HG02970 (cell line): Measurements from ENCODE around the gene SORCS2.

Source experiments
- ATAC-seq: cut with Tn5 transposase; IDR thresholded peaks from one replicate; pipeline ENCODE4 v1.9.1; 2021; ENCODE audit warnings: mild to moderate bottlenecking, moderate library complexity, moderate number of reproducible peaks; ENCODE audit not compliant: unreplicated experiment, low FRiP score

Gene SORCS2

GRCh38 chr4:7192252-7193029 lies at the start of gene SORCS2:
TSS of gene SORCS2 (plus strand) at chr4:7192538.
- peak; percentile 55 for ATAC-seq

DNA sequence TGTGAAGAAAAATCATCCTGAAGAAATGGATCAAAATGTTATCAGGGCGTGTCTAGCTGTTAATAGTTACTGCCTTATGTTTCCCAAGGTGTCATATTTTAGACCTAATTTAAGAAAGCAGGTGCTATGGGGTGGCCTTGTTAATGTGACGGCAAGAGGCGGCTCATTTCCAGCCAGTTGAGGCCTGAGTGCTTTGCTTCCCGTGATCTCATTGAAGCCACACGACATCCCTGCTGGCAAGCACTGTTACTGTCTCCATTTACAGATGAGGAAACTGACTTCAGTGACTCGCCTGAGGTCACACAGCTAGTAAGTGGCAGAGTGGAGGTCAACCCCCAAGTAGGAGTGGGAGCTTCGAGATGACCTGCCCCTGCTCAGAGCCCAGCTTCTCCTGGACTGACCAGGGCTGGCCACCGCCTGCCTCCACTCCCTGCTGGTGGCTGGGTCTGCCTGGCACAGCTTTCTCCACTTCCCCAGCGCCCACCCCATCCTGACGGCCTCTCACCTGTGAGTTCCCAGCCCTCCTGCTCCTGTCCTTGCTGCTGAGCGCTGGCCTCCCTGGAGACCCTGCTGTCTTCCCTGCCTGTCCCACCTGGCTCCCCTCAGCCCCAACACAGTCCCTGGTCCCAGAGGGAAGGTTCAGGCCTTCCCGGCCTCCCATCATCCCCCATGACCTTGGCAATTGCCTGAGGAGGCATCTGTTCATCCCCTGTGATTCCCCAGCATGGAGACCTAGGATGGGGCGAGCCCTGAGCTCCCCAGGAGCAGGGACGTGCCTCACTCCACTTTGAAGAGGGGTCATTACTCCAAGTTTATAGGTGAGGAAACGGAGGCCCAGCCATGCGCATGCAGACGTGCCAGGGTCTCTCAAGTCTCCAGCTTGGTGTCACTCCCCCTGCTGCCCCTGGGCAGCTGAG lies 47.7 kb upstream of the SORCS2 start:
- no peak for ATAC-seq

- no peak for ATAC-seq
These were observed 46.9 kb upstream of the SORCS2 start for GRCh38 chr4:7145291-7145934.

- no peak for ATAC-seq
These were observed 46.1 kb upstream of the SORCS2 start for GRCh38 chr4:7146059-7146785.

DNA sequence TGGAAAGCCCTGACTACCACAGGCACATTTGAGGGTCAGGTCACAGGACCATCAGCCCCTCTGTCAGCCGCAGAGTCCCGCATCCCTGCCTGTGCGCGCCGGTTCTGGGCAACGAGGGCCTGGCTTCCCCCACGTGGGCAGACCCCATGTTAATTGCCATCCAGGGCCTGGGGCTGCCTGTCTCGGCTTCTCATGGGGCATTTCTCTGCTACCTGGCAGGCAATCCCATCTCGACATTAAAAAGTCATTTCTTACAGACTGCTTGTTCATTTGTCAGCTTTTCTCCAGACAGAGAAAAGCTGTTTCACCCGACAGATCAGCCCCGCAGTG lies 45.6 kb upstream of the SORCS2 start:
- no peak for ATAC-seq

DNA sequence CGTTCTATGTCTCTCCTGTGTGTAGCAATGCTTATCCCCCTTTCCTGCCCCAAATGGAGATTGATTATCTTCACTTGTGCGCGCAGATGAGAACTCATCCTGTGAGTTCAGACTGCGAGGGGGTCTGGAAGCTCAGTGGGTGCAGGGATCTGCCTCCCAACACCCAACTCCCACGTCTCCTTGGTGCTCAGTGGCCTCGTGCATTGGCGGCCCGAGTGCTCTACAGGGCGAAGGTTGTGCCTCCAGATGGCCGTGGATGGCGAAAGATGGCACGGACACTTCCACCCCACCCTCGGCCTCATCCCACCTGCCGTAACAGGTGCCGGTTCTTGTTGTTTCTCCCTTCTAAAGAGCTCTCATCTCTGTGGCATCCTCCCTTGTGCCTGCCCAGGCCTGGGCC lies 45.1 kb upstream of the SORCS2 start:
- ATAC-seq, result no peak

GRCh38 chr4:7147661-7148310 lies 44.6 kb upstream of the SORCS2 start:
- no peak for ATAC-seq

- no peak for ATAC-seq
These were observed 44.0 kb upstream of the SORCS2 start for GRCh38 chr4:7148337-7148736.

DNA sequence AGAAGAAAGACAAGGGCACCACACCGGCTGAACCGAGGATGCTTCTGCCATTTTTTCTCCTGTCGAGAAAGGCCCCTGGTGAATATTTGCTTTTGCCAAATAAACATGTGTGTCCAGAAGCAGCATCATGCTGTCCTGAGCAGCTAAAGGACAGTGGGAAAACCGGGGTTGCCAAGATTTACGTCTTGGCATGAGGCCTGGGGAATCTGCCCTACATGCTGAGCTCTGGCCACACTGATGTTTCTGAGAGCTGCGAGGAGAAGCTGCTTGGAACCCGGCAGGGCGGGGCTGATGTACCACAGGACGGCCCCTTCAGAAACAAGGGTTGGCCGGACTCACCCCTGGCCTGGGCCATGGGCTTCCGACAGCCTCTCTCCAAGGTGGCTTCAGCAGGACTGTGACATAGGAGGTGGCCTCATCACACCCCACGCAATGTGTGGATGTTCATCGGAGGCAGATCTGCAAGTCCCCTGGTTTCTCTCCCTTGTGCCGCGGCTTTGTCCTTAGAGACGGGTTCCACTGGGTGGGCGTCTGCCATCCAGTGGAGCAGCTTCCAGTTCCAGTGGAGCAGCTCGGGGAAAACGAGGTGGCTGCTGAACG lies 42.2 kb upstream of the SORCS2 start:
- no peak for ATAC-seq

GRCh38 chr4:7151668-7152227 lies 40.6 kb upstream of the SORCS2 start:
- ATAC-seq, result no peak

GRCh38 chr4:7153711-7154110 lies 38.6 kb upstream of the SORCS2 start:
- no peak for ATAC-seq

DNA sequence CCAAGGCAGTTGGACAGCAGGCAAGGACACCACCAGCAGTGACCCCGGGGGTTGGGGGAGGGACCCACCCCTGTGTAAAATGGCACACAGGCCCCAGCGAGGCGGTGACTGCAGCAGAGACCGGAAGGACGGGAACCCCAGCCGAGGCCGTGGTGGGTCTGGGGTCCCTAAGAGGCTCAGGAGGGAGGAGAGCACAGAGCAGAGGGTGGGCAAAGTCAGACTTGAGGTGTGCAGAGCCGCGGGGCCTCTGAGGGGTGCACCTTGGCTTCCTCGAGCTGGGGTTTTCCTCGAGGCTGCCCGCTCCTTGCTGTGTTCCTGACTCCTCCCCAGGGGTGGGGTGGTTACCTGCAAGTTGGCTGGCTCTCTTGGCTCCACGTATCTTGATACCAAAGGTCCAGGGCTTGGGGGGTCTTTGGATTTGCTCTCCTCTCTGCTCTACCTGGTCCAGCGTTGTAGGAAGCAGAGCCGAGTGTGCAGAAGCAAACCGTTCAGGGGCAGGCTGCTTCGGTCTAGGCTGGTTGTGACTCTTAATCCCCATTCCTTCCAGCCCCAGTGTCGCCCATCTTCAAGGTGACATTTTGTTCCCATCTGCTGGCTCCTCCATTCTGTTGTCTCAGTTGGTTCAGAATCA lies 37.9 kb upstream of the SORCS2 start:
- no peak for ATAC-seq

DNA sequence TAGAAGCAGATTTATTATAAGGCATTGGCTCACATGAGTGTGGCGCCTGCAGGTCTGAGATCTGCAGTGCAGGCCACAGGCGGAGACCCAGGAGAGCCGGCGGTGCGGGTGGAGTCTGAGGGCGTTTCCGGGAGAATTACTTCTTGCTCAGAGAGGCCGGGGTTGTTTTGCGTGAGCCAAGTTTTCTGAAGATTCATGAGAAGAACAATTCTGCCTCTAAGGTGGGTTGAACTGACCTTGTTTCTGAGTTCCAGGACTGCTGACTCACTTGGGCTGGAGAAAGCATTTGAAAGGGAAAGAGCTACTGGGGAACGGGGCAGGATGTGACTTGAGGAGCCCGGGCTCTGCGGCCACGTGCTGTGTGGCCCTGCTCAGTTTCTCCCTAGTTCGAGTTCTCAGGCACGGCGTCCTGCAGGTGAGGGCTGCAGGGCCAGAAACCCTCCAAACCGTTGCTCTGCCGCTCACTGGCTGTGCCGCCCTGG lies 36.7 kb upstream of the SORCS2 start:
- ATAC-seq, result no peak

- ATAC-seq, result no peak
These were observed 36.0 kb upstream of the SORCS2 start for GRCh38 chr4:7156328-7156727.

DNA sequence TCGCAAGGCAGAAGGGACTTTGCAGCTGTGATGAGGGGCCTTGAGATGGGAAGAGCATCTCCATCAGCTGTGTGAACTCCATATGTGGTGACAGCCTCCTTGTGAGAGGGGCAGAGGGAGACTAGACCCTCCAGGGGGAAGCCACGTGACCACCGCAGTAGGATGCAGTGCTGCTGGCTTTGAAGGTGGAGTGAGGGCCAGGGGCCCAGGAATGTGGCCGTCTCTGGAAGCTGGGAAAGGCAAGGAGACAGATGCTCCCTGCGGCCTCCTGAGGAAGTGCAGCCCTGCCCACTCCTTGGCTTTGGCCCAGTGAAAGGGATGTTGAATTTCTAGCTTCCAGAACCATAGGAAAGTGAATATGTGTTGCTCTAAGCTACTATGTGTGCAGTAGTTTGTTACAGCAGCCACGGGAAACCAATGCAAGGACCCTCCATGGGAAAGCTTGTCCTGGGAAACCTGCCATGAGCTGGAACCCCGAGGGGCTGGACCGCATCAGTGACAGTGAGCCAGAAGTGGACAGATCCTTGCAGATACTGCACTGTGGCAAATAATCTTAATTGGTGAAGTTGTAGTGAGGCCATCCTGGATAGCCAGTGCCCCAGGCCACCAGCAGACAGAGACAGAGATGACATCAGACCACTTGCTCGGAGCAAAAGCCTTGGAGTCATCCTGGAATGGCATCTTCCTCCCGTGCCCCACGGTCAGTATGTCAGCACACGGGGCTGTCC lies 35.4 kb upstream of the SORCS2 start:
- ATAC-seq, result no peak

GRCh38 chr4:7157666-7158065 lies 34.7 kb upstream of the SORCS2 start:
- no peak for ATAC-seq

- no peak for ATAC-seq
These were observed 34.1 kb upstream of the SORCS2 start for GRCh38 chr4:7158081-7158750.

GRCh38 chr4:7158991-7159390 lies 33.3 kb upstream of the SORCS2 start:
- ATAC-seq, result no peak
